Natural killer cell (primary cell): ENCODE data around the gene GOLGA8Q. TPM values are rescaled to one million over a fixed set of nuclear protein-coding genes. Genes with fewer than 3 reads are reported as not detected.

Source experiments
- total RNA-seq, 4 donors: library from RNA; stranded (reverse); fragments of 120-200 nt in 1 of 4; gene quantifications; one replicate each; pipeline versions ENCODE4 v1.2.3 to v1.2.4, GENCODE V29; 2013 to 2022

Gene GOLGA8Q
- total RNA-seq, 3 donors from 2014 or later (not counting 1 experiment from before 2014, with no cell fraction given): 4.1 to 17.3 (median 8.9) TPM

Other genes with a start within 250 kb of the GOLGA8Q start
- gene CHRFAM7A, start 158.5 kb upstream of the GOLGA8Q start, total RNA-seq: 10 to 100 TPM; 11.7 to 32.5 (median 18.3) TPM
- 100 to 1,000 TPM in 1 of 3 donors, 10 to 100 TPM in 2; 40.0 to 126 (median 42.7) TPM for gene GOLGA8R, start 137.8 kb upstream of the GOLGA8Q start, total RNA-seq
- 1 to 10 TPM; 1.2 to 2.6 (median 2.3) TPM for gene GOLGA8H, start 52.0 kb downstream of the GOLGA8Q start, total RNA-seq